Fibroblast of skin of left biceps (primary cell): Measurements from ENCODE around the gene SRGAP2C.
"Not testable (repeated sequence)": the region's sequence is repeated elsewhere in the genome, so short reads cannot be mapped to it uniquely, and the experiment has no call there.

Experiments
- DNase-seq, 2 experiments: peaks; one replicate each; pipeline ENCODE4 v3.0.0-alpha.2; 2013; ENCODE audit warnings: low read depth in 2 of 2

The SRGAP2C gene

DNA sequence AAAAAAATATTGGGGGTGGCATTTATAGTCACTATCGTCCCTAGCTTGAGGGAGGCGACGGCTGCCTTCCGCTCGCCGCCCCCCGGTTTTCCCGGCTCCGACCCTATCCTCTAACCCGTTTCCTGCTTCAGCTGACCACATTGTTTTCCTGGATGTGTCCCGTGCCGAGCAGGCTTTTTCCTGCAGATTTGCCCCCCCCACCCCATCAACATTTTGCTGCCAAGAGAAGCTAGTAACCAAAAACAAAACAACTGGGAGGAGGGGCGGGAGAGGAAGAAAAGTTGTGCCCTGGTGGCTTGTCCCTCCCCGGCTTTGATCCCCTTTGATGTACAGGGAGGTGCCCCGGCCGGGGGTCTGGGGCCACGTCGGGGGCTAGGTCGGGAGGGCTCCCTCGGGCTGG is 1.4 kb downstream of the SRGAP2C start:
- not testable (repeated sequence) for DNase-seq

GRCh38 chr1:121187914-121188313 is 3.1 kb downstream of the SRGAP2C start:
- not testable (repeated sequence) for DNase-seq

GRCh38 chr1:121192512-121192911 is 7.7 kb downstream of the SRGAP2C start:
- not testable (repeated sequence) for DNase-seq

GRCh38 chr1:121197095-121197882 is 12.5 kb downstream of the SRGAP2C start:
- not testable (repeated sequence) for DNase-seq

DNA sequence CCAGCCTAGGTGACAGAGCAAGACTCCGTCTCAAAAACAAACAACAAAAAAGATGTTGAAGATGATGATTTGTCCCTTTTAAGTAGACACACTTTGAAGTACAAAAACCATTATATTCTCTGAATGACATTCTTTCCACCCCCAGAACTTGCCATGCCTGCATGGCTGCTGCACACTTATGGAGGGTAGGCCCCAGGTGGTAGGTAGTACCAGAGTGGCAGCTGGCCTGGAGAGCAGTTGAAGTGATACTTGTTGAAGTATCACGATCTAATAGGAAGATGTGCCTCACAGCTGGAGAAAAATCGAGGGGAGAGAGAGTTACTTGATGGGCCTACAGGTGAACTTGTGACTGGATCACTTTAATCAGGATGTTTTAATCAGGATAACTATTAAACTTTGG is 15.0 kb downstream of the SRGAP2C start:
- DNase-seq: not testable (repeated sequence)

- DNase-seq: not testable (repeated sequence)
These were observed 15.5 kb downstream of the SRGAP2C start for GRCh38 chr1:121200232-121200631.

- not testable (repeated sequence) for DNase-seq
These were observed 16.5 kb downstream of the SRGAP2C start for GRCh38 chr1:121200985-121201981.

DNA sequence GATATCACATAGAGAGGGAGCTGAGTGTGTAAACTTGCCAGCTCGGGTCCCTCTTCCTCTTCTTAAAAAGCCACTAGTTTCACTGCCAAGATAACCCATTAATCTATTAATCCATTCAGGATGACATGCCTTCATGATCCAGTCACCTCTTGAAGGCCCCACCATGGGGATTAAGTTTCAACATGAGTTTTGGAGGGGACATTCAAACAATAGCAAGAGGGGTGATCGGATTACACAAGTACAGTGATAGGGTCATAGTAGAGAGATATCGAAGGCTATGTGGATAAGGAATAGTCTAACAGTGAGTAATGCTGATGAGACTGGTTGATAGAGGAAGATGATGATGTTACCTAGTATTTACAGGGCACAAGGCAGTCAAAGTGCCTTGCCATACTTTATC is 18.2 kb downstream of the SRGAP2C start:
- DNase-seq: not testable (repeated sequence)

DNA sequence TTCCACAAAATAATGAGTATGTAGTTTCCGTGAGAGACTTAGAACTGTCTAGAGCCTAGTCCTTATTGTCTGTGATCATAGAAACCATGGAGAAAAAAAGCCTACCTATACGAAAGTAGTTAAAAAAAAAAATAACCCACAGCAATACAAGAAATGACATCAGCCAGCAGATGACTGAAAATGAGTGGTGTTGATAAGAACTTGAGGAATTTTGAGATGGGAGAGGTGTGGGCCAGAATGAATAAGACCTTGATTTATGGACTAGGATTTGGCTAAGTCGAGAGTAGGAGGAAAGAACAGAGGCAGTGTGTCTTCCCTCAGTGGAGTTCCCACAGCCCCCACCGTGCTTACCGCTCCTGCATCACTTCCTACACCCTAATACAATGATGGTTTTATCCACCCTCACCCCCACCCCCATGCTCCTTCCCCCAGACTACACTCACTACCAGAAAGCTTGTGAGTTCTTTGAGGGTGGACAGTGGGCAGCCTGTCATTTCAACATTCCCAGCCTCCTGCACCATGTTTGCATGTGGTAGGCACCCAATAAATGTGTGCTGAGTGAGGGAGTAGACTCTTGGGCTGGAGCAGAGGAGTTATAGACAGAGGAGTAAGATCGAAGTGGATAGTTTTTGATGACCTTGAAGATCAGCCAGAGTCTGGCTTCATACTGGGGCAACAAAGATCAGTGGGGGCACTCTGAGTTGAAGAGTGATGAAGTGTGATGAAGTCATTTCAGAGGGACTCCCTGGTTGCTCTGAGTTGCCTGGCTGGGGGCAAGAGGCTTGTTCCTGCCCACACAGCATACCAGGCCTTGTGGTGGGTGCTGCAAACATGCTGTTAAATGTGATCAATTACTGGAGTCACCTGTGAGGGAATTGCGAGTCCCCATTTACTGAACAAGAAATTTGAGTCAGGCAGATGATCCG is 21.3 kb downstream of the SRGAP2C start:
- DNase-seq: not testable (repeated sequence)

- DNase-seq: not testable (repeated sequence)
These were observed 22.6 kb downstream of the SRGAP2C start for GRCh38 chr1:121207328-121207727.

DNA sequence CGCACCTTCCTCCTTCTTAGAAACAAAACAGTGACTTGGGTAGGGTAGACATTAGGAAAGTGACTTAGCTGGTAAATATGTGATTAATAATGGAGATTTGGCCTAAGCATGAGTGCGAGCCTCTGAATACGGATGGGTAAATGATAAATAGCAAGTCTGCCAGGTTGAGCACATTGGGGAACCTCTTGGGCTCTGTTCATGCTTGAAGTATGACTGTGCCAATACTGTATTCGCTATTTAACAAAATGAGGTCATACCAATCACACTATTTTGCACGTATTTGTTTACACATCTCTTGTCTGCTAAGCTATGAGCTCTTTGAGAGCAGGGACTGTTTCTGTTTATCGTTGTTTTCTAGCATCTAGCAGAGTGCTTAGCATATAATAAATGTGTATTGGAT is 23.6 kb downstream of the SRGAP2C start:
- DNase-seq: not testable (repeated sequence)

DNA sequence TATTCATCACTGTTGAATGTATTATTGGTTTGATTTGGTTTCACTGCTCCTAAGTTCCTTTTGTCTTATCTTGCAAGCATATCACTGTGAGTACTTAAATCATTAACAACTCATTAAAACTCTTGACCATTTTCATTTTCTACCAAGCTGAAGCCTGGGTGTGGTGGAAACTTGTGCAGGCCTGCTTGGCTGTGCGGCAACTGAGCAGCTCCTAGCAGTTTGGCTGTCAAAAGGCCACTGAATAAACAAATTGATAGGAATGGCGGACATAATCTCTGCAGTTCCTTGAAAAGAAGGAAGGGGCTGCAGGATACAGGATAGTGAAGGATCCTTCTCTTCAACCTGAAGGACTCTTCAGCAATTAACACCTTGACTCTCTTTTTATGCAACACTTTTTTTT is 26.0 kb downstream of the SRGAP2C start:
- DNase-seq: not testable (repeated sequence)

GRCh38 chr1:121213491-121213890 is 28.7 kb downstream of the SRGAP2C start:
- DNase-seq: not testable (repeated sequence)

- DNase-seq: not testable (repeated sequence)
These were observed 29.9 kb downstream of the SRGAP2C start for GRCh38 chr1:121214544-121215156.

DNA sequence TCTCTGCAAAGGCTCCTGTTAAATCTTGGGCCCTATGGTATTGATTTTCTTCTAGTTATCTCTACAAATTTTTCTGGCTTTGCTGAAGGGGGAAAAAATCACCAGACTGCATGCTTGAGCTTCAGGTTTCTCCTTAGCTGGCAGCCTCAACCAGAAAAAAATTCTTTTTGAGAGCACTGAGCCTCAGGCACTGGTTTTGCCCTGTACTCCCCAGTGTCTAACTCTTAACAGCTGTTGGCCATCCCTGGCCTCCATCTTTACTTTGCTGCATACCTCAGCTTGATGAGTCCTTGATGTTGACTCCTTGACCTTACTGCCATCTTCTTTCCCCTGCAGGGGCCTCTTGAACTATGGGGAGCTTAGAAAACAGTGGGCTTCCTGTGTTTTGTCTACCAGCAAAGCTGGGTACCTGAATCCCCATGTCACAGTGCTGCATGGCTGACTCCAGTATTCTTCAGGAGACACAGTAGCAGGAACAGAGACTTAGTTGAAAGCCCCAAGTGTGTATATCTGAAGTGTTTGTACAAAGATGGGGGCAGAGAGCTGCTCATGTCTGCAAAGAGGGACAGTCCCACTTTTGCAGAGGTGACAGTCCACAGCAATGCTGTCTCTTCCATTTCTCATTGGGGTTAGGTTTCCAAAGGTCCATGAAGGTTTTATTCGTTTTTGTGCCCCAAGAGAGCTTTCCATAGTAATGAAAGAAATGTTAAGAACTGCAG is 31.1 kb downstream of the SRGAP2C start:
- not testable (repeated sequence) for DNase-seq

- not testable (repeated sequence) for DNase-seq
These were observed 31.9 kb downstream of the SRGAP2C start for GRCh38 chr1:121216676-121217075.

DNA sequence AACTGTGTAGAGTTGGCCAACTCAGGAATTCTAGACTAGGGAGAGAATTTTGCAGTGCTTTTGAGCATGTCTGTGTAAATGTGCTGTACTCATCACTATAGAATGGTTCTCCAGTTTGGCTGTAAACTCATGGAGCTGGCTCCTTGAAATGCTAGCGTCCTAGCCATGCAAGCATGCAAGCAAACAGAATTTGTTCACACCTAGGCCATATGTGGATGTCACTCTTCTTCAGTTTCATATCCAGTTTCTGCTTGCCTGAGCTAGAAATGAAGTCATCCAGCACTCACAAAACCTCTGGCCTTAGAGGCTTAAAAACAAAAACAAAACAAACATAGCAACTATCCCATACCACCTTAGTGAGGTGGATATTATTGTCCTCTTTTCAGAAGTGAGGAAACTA is 37.0 kb downstream of the SRGAP2C start:
- DNase-seq: not testable (repeated sequence)

DNA sequence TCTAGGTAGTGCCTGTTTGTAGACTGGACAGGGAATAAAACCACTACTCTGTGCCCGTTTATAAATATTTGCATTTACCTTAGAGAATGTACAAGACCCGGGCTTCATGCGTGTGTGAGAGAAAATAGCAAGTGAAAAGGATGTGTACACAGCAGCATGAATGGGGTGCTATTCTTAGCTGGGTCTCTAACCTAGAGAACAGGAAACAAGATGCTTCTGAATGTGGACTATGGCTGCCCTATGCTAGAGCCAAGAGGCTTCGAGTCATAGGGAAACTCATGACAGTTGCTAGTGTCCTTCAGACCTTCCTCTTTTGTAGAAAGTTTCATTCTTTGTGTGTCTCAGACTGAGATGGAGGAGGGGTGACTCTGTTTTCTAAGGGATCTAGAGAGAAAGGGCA is 39.9 kb downstream of the SRGAP2C start:
- not testable (repeated sequence) for DNase-seq

GRCh38 chr1:121226295-121226904 is 41.6 kb downstream of the SRGAP2C start:
- not testable (repeated sequence) for DNase-seq

DNA sequence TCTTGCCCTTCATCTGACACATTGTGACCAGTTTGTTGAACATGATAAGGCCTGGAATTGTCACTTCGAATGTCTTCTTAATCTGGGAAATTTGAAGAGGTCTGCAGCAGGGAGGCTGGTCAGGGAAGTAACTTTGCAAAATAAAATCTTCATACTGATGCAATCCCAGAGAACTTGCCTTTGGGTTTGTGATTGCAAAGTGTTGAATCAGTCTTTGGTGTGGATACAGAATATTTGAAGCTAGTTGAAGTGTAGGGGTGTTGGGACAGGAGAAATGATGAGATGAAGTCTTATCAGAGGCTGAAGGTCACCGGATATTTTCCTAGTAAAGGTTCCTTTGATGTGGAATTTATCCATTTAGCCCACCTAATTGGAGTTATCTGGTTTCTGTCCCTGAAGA is 42.1 kb downstream of the SRGAP2C start:
- not testable (repeated sequence) for DNase-seq
